ENCODE measurements around the gene PUSL1. TPM values are rescaled to one million over a fixed set of nuclear protein-coding genes. Genes with fewer than 3 reads are reported as not detected.

Gene PUSL1
- total RNA-seq, 1 experiment from 2014 or later = 18.9 TPM

DNA sequence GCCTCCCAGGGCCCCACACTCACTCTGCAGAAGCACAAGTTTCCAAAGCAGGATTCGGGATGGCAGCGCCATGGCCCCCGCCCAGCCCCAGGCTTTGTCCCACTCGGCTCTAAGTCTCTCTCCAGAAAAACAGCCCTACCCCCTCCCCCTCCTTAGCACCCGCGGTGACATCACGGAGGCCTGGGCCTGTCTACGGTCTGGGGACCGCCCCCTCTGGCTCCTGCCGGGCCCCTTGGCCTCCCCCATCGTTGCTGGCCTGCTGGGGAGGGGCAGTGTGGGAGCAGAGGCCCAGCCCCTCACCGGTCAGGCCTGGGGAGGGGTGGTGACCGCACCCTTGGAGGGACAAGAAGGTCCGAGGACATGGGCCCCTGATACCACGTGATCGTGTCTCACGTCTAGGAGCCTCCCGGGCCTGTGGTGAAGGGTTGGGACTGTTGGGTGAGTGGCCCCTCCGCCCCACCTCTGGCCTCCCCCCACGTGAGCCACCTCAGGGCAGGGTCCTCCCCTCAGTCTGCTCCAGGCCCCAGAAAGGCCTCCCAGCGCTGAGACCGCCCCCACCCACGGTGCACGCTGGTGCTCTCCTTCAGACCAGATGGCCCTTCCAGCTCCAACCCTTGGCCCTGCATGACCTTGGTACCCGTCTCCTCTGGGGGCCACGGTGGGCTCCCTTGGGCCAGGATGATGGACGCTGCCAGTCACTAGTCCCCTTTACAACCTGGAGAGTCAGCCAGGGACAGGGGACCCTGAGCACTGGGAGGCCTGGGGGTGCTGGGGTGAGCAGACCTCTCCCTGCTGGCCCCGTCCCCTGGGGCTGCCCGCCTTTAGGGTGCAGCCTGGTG, 50.3 kb downstream of the PUSL1 start, which contains the start of gene MXRA8:
Gene MXRA8, minus strand, starts transcription at position 123 of the 839 bp plus-strand sequence. Its CDS starts 51 bp downstream, at position 72.
- intact Hi-C loops (cut with micrococcal nuclease; ENCODE audit: unreplicated experiment) = no loop called here
- no peaks in the 10 kb centered on the region for H4K20me1 ChIP-seq (ENCODE audit: insufficient read depth)
- no peaks in the 10 kb centered on the region for H3K27me3 ChIP-seq (ENCODE audit: insufficient read depth, low read depth)
- no peak within 1 kb of the TSS for H3K27ac ChIP-seq
- ChIA-PET CTCF (no interaction called here), POLR2A (ENCODE audit: unreplicated experiment) (interaction anchor here (0.6 kb wide), 1 partner anchor 64 kb away, joined by 3 read pairs; no protein-coding TSS in a partner anchor)
- peaks cover 24% of the 10 kb centered on the region for H3K4me1 ChIP-seq (replicated peaks; ENCODE audit: insufficient read depth)
- H3K79me2 ChIP-seq (ENCODE audit: low read depth) = no peaks in the 10 kb centered on the region
- peaks cover 26% of the 10 kb centered on the region; the same call in 1 of the 2 replicates for H3F3A ChIP-seq (ENCODE audit: insufficient read depth, low read depth)
- no peak within 1 kb of the TSS for H3K4me3 ChIP-seq
- H3K9me3 ChIP-seq (ENCODE audit: insufficient read depth, low read depth) = no peaks in the 10 kb centered on the region
- peak within 1 kb of the TSS; percentile 62; the same call in 1 of the 2 replicates for H3K4me2 ChIP-seq
- H3K9me2 ChIP-seq (ENCODE audit: insufficient read depth) = no peaks in the 10 kb centered on the region
- no peaks in the 10 kb centered on the region for H3K36me3 ChIP-seq (ENCODE audit: low read depth)
- no TSS peak for BruUV-seq (replicated peaks)
- H2AFZ ChIP-seq = no peak within 1 kb of the TSS
- TF ChIP-seq, protein P1, sequence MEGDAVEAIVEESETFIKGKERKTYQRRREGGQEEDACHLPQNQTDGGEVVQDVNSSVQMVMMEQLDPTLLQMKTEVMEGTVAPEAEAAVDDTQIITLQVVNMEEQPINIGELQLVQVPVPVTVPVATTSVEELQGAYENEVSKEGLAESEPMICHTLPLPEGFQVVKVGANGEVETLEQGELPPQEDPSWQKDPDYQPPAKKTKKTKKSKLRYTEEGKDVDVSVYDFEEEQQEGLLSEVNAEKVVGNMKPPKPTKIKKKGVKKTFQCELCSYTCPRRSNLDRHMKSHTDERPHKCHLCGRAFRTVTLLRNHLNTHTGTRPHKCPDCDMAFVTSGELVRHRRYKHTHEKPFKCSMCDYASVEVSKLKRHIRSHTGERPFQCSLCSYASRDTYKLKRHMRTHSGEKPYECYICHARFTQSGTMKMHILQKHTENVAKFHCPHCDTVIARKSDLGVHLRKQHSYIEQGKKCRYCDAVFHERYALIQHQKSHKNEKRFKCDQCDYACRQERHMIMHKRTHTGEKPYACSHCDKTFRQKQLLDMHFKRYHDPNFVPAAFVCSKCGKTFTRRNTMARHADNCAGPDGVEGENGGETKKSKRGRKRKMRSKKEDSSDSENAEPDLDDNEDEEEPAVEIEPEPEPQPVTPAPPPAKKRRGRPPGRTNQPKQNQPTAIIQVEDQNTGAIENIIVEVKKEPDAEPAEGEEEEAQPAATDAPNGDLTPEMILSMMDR (conservative IDR thresholded peaks at IDR 0.05) = no peak
- TF ChIP-seq EZH2 (IDR thresholded peaks at IDR 0.05; ENCODE audit: low read depth) = no peak
- DNase-seq = peak in 1 of 2 experiments; percentile 27

DNA sequence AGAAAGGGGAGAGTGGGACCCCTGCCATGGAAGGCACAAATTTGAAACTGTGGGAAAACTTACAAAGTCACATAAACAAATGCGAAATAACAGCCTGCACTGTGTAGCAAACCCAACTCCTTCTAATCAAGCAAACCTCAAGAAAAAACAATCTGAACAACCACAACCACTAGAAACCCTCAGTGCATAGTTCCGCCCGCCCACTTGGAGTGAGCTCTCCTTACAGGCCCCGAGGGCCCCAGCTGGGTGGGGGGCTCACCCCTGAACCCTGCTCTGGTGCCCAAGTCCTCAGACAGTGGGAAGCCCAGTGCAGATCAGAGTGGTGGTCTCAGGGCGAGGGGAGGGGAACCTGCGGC, 50.9 kb downstream of the PUSL1 start:
- no TSS peak for BruUV-seq (replicated peaks)

More for the DNA sequence above, 50.9 kb downstream of the PUSL1 start:
- H3K9me2 ChIP-seq (ENCODE audit: insufficient read depth) = no peaks in the 10 kb centered on the region
- peaks cover 23% of the 10 kb centered on the region; the same call in 1 of the 2 replicates for H3F3A ChIP-seq (ENCODE audit: insufficient read depth, low read depth)
- no peaks in the 10 kb centered on the region for H3K79me2 ChIP-seq (ENCODE audit: low read depth)
- H3K27me3 ChIP-seq (ENCODE audit: insufficient read depth, low read depth) = no peaks in the 10 kb centered on the region
- H3K27ac ChIP-seq = no peak overlapping the region
- H4K20me1 ChIP-seq (ENCODE audit: insufficient read depth) = no peaks in the 10 kb centered on the region
- H3K4me2 ChIP-seq = peak overlapping the region; percentile 62; the same call in 1 of the 2 replicates
- peaks cover 29% of the 10 kb centered on the region for H3K4me1 ChIP-seq (replicated peaks; ENCODE audit: insufficient read depth)
- intact Hi-C loops (cut with micrococcal nuclease; ENCODE audit: unreplicated experiment) = no loop called here
- no peak for TF ChIP-seq EZH2 (IDR thresholded peaks at IDR 0.05; ENCODE audit: low read depth)
- TF ChIP-seq, protein P1 (conservative IDR thresholded peaks at IDR 0.05) = no peak
- H3K36me3 ChIP-seq (ENCODE audit: low read depth) = no peaks in the 10 kb centered on the region
- no peak for DNase-seq
- CTCF ChIA-PET = no interaction called here
- H3K4me3 ChIP-seq = no peak overlapping the region
- H2AFZ ChIP-seq = no peak overlapping the region
- POLR2A ChIA-PET (ENCODE audit: unreplicated experiment) = interaction anchor here (0.6 kb wide), 2 partner anchors 63 to 535 kb away, joined by 3 read pairs; no protein-coding TSS in a partner anchor
- H3K9me3 ChIP-seq (ENCODE audit: insufficient read depth, low read depth) = no peaks in the 10 kb centered on the region
